HL-60 (cell line): ENCODE data around the gene HES5.

ENCODE experiments used
- DNase-seq, 2 experiments: peaks; one replicate each; pipeline ENCODE4 v3.0.0-alpha.2; 2010 to 2020; ENCODE audit warnings: low read depth in 1 of 2, low spot score in 1 of 2
- H3K27ac ChIP-seq: fragments of 250-450 bp; sonication (Bioruptor Pico); replicated peaks from 2 replicates; pipeline ENCODE4 v1.5.1; 2020; ENCODE audit warnings: mild to moderate bottlenecking, moderate library complexity
- H3K27me3 ChIP-seq: fragments of 250-450 bp; sonication (Bioruptor Pico); 2 replicates; pipeline ENCODE4 v1.5.1; 2021; ENCODE audit warnings: mild to moderate bottlenecking, moderate library complexity; ENCODE audit not compliant: insufficient read depth, poor library complexity, severe bottlenecking
- H3K4me3 ChIP-seq: replicated peaks from 2 replicates; pipeline ENCODE4 v1.5.1; 2011; ENCODE audit warnings: mild to moderate bottlenecking, control low read depth, low read length; ENCODE audit not compliant: insufficient read depth
- GABPA ChIP-seq: IDR thresholded peaks from 2 replicates; pipeline ENCODE4 v1.6.1; 2012; ENCODE audit warnings: low read depth
- POLR2AphosphoS5 ChIP-seq: IDR thresholded peaks from 2 replicates; pipeline ENCODE4 v1.6.1; 2012; ENCODE audit warnings: low read depth
- REST ChIP-seq: IDR thresholded peaks from 2 replicates; pipeline ENCODE4 v1.6.1; 2012; ENCODE audit warnings: low read depth; ENCODE audit not compliant: insufficient replicate concordance
- SPI1 ChIP-seq: IDR thresholded peaks from 2 replicates; pipeline ENCODE4 v1.6.1; 2012; ENCODE audit warnings: low read depth, mild to moderate bottlenecking, borderline replicate concordance
- TF ChIP-seq, protein P1 (sequence below): IDR thresholded peaks from one replicate; pipeline ENCODE4 v1.5.1; 2011; ENCODE audit warnings: low read length, control low read depth, inconsistent platforms; ENCODE audit not compliant: insufficient read depth

HES5 gene

GRCh38 chr1:2513939-2514652 is 16.0 kb downstream of the HES5 start:
- TF ChIP-seq GABPA: no peak
- TF ChIP-seq, protein P1, sequence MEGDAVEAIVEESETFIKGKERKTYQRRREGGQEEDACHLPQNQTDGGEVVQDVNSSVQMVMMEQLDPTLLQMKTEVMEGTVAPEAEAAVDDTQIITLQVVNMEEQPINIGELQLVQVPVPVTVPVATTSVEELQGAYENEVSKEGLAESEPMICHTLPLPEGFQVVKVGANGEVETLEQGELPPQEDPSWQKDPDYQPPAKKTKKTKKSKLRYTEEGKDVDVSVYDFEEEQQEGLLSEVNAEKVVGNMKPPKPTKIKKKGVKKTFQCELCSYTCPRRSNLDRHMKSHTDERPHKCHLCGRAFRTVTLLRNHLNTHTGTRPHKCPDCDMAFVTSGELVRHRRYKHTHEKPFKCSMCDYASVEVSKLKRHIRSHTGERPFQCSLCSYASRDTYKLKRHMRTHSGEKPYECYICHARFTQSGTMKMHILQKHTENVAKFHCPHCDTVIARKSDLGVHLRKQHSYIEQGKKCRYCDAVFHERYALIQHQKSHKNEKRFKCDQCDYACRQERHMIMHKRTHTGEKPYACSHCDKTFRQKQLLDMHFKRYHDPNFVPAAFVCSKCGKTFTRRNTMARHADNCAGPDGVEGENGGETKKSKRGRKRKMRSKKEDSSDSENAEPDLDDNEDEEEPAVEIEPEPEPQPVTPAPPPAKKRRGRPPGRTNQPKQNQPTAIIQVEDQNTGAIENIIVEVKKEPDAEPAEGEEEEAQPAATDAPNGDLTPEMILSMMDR: no peak
- TF ChIP-seq REST: no peak
- TF ChIP-seq SPI1: no peak
- TF ChIP-seq POLR2AphosphoS5: no peak
- no peak overlapping the region for H3K27ac ChIP-seq
- no peak for DNase-seq
- no peaks in the 10 kb centered on the region for H3K27me3 ChIP-seq
- H3K4me3 ChIP-seq: no peak overlapping the region

DNA sequence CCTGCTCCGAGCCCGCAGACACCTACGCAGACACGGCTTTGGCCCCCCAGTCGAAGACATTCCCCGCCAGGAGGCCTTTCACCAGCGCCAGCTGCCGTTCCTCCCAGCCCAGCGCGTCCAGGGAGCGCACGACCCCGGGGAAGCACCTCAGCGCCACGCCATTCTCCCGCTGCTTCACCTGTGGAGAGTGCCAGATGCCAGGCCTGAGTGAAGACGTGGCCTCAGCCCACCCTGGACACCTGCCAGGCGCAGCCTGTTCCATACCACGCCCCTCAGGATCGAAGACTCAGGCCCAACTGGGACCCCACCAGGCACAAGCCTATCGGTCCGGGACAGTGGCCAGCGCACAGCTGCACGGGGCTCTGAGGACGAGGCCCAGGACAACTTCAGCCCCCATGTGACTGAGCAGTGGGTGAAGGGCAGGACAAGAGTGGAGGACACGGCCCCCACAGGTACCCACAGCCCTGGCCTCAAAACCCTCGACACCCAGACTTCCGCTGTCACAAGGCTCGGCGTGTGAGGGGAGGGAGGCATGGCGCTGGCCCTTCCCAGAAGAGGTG is 17.1 kb downstream of the HES5 start:
- no peak overlapping the region for H3K27ac ChIP-seq
- H3K4me3 ChIP-seq: no peak overlapping the region
- no peak for DNase-seq
- H3K27me3 ChIP-seq: no peaks in the 10 kb centered on the region
- TF ChIP-seq REST (no peak), POLR2AphosphoS5 (no peak), GABPA (no peak), SPI1 (no peak)
- TF ChIP-seq, protein P1: no peak

- no peak overlapping the region for H3K27ac ChIP-seq
- no peak overlapping the region for H3K4me3 ChIP-seq
- no peaks in the 10 kb centered on the region for H3K27me3 ChIP-seq
- no peak for DNase-seq
- TF ChIP-seq, protein P1: no peak
- TF ChIP-seq SPI1 (no peak), REST (no peak), POLR2AphosphoS5 (no peak), GABPA (no peak)
These were observed 19.5 kb downstream of the HES5 start for GRCh38 chr1:2510366-2511155.
